Muscle of arm (tissue), 12 donors: ENCODE data around the gene MEI1. TPM values are rescaled to one million over a fixed set of nuclear protein-coding genes. Genes with fewer than 3 reads are reported as not detected.
A peak's percentile ranks its signal among the peaks of the same experiment; 100 is the strongest.

Experiments used
- DNase-seq: peaks from one replicate; pipeline ENCODE4 v3.0.0-alpha.2; 2013
- polyA plus RNA-seq, 12 donors: library from polyadenylated mRNA; unstranded; fragments of 120-200 nt; gene quantifications; one replicate each; pipeline ENCODE4 v1.2.1, GENCODE V29; 2013; ENCODE audit not compliant: insufficient read length in 12 of 12

The MEI1 gene
- polyA plus RNA-seq, 12 donors = 0.54 to 2.1 (median 0.98) TPM; not detected in 2

DNA sequence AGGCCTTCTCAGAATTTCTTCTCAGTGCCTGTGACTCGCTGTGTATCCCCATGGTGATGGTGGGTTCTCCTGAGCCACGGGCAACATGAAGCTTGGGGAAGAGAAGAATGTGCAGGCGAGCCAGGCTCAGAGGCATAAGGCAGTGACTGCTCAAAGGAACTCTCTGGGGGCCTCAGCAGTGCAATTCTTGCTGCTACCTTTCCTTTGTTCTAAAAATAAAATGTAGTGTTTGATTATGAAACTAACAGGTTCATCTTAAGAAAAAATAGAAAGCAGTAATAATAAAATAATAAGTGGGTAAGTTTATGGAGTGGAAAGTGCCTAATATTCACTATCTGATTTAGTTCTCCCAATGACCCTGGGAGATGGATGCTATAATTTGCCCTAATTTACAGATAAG is 46.7 kb downstream of the MEI1 start:
- DNase-seq = no peak

DNA sequence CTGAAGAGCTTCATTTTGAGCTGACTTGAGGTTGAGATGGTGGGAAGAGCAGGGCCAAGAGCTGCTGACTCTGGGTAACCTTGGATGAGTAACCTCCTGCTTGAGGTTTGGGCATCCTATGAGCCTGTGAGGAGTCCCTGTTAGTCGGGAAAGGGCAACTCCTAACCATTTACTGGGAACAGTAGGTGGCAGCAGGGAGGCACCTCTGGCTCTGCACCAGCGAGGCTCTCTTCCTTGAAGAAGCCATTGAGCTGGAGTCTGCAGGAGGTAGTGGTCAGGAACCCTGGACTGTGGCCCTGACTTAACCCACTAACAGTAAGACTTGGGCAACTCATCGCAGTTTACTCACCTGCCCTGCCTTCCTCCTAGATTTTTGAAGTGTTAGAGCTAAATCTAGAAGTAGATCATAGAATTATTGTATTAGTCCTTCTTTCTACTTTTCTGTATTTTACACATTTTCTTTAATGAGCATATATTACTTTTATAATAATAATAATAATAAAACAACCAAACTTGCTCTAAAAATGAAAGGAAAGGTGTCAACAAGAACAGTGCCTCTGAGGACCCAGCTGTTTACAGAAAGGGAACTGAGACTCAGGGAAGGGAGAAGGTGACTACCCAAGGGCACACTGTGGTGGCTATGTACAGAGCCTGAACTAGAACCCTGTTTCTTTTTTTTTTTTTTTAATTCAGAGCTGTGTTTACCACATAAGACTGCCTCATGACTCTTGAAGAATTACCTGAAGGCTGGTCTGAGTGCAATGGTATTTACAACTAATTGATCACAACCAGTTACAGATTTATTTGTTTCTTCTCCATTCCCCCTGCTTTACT is 47.5 kb downstream of the MEI1 start:
- peak; percentile 61 for DNase-seq

DNA sequence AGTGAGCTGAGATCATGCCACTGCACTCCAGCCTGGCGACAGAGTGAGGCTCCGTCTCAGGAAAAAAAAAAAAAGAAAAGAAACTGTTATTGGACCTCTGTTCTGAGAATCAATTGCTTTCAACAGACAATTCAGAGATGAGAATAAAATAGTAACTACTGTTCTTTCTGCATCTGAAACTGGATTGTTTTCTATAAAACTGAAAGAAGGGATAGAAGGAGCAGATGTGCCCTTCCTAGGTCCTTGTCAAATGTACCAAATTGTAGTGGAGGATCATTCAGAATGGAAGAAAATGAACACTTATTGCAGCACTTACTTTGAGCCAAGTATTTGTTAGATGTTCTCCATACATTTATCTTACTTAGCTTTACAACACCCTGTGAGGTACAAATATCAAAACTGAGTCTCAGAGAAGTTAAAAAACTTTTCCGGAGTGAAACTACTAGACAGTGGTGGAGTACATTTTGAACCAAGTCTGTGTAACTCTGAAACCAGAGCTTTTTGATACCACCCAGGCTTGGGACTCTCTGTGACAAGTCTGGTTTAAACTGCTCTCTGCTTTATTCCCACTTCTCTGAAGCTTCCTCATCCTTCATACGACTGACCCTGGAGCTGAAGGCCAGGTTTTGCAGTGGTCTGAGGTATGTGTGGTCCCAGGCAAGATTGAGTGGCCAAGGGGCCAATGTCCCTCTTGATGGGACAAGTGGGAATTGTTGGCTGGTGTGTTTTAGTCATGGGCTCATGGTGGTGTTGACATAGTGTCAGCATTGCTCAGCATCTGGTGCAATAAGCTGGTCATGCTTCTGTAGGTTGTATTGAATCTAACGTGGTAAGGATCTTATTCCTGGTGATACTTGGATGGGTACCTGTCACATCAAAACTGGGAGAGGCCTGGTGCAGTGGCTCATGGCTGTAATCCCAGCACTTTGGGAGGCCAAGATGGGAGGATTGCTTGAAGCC is 53.0 kb downstream of the MEI1 start:
- no peak for DNase-seq

DNA sequence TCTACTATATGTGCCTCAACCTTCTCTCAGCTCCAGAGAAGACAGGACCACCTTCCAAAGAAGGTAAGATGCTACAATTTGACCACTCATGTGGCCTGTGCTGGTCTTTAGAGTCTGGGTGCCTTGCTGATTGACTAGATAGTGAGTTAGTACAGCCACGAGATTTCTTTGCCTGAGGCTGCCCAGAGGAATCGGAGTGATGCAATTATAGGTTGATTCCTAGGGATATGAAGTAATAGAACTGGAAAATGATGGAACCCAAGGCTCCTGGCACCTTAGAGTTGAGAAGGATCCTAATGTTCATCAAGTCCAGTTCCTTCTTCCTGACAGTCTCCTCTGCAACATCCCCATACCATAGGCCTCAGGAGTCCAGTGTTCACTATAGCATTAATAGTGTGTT is 54.7 kb downstream of the MEI1 start:
- no peak for DNase-seq

DNA sequence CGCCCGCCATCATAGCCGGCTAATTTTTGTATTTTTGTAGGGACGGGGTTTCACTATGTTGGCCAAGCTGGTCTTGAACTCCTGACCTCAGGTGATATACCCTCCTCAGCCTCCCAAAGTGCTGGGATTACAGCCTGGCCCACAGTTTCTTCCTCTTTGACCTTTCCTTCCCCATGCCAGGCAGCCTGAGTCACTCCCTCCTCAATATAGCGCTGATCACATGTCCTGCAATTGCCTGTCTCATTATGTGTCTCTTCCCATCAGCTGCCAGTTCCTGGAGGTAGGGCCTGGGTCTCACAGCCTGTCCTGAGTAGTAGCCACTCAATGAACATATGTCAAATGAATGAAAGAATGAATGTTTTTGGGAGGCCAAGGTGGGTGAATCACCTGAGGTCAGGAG is 58.2 kb downstream of the MEI1 start:
- DNase-seq = no peak

DNA sequence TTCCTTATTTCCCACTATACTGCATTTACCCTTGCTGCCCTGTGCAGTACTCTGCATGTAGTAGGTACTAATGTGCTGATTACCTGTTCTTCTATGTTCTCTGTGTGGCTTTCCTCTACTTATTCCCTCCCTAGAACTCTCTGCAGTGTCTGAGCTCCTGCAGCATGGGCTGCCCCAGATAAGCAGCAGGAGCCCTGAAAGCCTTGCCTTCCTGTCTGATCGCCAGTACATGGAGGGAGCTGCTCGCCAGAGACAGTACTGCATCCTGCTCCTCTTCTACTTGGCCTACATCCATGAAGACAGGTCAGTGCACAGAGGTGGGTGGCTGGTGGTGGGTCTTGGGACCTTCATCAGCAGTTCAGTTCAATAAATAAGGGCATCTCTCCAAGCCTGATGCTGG is 58.9 kb downstream of the MEI1 start:
- no peak for DNase-seq

DNA sequence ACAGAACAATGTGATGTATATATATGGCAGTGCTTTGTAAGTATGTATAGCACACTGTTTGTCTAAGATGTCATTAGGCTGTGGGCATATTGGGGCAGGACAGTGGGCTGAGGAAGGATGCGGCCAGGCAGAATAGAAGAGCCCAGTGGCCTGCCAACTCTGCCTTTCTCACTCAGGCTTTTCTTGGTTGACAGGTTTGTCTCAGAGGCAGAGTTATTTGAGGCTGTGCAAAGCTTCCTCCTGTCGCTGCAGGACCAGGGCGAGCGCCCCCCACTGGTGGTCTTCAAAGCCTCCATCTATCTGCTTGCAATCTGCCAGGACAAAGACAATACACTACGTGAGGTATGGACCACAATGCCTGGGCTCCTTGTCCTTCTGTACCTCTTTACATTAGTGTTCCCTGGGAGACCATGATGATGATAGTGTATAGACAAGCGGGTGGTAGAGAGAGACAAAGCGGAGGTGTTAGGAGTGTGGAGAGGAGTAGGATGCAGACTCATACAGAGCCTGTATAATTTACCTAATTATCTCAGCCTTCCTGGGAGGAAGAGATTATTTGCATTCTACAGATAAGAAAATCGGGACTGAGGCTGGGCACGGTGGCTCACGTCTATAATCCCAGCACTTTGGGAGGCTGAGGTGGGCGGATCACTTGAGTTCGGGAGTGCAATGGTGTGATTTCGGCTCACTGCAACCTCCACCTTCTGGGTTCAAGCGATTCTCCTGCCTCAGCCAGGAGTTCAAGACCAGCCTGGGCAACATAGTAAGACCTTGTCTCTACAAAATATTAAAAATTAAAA is 63.9 kb downstream of the MEI1 start:
- no peak for DNase-seq

DNA sequence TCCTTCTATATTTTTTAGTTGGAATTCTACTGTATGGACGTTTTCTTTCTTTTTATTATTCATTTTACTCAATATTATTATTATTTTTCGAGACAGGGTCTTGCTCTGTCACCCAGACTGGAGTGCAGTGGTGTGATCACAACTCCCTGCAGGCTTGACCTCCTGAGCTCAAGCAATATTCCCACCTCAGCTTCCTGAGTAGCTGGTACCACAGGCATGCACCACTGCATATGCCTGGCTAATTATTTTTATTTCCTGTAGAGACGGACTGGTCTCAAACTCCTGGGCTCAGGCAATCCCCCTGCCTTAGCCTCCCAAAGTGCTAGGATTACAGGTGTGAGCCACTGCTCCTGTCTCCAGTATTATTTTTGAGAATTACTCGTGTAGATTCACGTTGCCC is 67.2 kb downstream of the MEI1 start:
- no peak for DNase-seq

DNA sequence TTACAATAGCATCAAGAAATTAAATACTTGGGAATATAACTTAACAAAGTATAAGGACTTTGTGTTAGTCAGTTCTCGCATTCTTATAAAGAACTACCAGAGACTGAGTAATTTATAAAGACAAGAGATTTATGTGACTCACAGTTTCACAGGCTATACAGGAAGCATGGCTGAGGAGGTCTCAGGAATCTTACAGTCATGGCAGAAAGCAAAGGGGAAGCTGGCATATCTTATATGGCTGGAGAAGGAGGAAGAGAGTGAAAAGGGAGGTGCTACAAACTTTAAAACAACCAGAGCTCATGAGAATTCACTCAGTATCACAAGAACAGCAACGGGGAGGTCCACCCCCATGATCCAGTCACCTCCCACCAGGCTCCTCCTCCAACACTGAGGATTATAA is 69.1 kb downstream of the MEI1 start:
- no peak for DNase-seq

DNA sequence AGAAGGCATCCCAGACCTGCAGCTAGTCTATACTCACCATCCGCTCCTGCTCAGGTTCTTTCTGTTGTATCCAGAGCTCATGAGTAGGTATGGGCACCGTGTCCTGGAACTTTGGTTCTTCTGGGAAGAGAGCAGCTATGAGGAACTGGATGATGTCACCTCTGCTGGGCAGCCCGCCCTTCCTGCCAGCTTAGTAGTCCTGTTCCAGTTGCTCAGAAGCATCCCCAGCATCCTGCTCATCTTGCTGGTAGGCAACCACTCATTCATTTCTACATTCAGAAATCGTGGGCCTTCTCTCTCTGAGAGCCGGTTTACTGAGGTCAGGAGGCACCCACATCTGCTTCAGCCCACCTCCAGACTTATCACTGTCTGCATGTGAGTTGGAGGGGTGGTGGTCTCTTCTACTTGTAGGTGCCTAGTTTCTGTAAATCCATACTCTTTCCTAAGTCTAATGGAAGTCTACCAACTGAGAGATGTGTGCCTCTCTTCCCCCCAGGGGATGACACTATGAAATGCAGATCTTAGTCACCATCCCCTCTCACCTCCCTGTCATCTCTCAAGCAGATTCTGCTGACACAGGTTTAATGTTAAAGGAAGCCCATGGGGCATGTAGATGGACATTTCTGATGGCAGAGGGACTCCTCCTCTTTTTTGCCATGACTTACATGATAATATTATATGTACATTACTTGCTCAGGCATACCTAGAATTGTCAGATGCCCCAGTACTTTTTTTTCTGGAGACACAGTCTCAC is 71.6 kb downstream of the MEI1 start:
- DNase-seq = no peak

DNA sequence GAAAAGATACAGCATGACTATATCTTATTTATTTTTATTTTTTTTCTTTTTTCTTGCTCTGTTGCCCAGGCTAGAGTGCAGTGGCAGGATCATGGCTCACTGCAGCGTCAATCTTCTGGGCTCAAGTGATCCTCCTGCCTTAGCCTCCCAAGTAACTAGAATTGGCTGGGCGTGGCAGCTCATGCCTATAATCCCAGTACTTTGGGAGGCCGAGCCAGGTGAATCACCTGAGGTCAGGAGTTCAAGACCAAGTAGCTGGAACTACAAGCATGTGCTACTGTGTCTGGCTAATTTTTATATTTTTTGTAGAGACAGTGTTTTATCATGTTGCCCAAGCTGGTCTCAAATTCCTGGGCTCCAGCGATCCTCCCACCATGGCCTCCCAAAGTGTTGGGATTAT is 72.9 kb downstream of the MEI1 start:
- DNase-seq = no peak

DNA sequence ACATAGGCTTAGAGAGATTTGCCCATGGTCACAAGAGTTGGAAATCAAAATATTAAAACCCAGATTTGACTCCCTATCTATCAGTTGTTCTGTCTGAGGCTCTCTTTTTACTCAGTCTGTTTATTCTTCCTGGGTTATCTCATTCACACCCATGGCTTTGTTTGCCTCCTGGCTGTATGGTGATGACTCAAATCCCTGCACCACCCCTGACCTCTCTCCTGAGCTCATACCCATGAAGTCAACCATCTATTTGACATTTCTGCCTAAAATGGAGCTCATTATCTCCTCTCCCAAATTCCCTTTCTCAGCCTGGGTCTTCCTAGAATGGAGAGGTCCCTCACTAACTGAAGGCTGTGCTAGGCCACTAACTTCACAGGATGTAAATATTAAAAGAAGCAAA is 73.3 kb downstream of the MEI1 start:
- no peak for DNase-seq

DNA sequence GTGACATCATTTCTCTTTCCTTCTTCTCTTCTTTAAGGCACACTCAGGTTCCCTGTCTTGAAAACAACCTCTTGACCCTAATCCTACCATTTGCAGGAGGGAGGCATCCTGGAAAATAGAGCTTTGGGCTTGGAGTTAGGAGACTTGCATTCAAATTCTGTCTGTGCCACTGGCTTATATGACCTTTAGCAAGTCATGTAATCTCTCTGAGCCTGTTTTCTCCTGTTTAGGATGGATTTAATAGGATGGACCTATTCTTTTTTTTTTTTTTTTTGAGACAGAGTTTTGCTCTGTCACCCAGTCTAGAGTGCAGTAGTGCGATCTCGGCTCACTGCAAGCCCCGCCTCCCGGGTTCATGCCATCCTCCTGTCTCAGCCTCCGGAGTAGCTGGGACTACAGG is 76.0 kb downstream of the MEI1 start:
- DNase-seq = no peak

DNA sequence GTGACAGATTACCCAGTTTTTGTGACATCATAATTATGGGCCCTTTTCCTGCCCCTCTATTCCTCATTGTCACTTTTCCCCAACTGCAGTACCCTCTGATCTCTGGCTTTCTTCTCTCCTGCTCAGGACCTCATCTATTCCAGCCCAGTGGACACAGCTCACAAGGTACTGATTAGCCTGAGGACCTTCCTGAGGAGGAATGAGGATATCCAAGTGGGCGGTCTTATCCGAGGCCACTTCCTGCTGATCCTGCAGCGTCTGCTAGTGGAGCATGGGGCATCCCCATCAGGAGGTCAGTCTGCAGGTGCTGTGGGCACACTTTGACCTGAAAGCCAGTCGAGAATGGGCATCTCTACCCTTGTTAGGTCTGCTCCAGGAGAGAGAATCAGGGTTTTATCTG is 76.7 kb downstream of the MEI1 start:
- DNase-seq = no peak

DNA sequence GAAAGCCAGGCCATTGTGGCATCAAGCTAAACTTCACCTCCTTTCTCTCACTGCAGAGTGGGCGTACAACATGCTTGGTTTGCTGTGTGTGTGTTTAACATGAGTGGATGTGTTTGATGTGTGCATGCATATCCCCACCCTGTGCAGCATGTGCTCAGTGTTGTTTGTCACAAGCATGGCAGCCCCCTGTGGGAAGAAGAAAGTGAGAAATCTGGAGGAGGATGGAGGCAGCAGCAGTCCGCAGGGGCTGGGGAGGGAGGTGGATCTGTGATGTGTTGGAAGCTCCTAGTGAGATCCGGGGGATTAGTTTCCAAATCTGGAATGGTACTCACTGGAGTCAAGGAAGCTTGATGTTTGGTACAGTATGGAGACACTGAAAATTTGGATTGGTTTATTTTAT is 77.1 kb downstream of the MEI1 start:
- no peak for DNase-seq

DNA sequence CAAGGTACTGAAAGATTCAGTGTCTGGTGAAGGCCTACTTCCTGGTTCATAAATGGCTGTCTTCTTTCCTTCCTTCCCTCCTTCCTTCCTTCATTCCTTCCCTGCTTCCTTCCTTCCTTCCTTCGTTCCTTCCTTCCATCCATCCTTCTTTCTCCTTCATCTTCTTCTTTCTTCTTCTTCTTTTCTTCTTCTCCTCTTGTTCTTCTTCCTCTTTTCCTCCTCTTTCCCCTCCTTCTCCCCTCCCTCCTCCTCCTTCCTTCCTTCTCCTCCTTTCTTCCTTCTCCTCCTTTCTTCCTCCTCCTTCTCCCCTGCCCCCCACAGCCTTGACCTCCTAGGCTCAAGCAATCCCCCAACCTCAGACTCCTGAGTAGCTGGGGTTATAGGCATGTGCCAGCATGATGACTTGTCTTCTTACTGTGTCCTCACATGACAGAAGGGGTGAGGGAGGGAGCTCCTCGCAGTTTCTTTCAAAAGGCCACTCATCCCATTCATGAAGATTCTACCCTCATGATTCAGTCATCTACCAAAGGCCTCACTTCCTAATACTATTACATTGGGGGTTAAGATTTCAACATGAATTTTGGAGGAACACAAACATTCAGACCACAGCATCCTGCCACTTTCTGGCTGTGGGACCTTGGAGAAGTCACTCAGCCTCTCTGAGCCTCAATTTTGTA is 78.6 kb downstream of the MEI1 start:
- no peak for DNase-seq

DNA sequence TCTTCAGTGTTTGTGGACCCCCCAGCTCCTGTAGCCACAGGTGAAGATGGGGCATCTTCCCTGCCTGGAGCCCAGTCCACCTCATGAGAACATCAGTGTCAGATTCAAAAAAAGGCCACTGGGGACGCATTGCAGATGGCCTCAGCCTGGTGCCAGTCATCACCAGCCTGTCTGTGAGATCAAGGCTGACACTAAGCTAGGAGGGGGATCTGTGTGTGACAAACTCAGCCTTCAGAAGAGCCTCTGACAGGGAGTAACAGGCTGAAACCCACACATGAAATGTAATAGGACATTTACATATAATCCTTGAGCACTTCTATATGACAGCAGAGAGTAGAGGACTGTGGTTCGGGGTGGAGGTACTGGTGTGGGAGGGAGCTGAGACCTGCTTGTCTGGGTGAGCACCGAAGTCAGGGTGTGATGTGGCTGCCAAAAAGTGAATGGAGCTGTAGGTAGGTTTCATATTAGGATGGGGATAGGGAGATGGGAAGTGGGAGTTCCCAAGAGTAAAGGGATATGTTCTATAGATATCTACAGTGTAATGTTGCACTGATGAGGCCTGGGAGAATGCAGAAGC is 80.7 kb downstream of the MEI1 start:
- no peak for DNase-seq

DNA sequence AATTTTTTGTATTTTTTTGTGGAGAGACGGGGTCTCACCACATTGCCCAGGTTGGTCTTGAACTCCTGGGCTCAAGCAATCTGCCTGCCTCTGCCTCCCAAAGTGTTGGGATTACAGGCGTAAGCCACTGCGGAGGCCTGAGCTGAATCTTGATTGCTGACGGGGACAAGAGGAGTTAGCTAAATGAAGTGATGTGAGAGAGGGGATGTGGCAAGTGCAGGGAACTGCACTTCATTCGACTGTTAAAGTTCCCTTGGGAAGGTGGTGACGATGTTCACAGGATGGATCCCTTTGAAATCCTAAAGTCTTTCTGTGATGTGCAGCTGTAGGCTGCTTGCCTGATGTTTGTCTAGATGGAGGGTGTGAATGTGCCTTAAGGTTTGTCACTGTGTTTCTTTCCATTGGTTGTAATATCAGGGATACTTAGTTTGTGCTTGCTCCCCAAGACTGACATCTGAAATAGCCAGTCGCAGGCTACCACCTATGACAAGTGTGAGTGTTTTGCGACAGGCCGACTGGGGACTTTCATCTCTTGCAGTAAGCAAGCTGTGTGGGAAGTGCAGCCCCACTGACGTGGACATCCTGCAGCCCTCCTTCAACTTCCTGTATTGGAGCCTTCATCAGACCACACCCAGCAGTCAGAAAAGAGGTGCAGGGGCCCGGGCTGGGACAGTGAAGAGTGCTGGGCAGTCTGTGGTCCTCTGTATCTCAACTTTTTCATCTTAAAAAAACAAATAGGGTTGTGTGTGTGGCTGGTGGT is 81.6 kb downstream of the MEI1 start:
- DNase-seq = no peak

DNA sequence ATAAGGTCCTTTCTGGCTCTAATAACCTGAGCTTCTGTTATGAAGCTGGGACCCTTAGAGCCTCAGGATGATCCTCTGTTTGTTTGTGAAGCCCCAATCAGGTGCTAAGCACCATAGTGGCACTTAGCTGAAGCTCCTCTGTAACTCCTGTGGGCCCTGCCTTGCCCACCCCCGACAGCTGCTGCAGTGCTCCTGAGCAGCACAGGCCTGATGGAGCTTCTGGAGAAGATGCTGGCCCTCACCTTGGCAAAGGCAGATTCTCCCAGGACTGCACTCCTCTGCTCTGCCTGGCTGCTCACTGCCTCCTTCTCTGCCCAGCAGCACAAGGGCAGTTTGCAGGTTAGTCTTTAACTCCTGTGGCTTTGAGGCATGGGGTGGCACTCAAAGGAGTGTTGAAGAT is 82.2 kb downstream of the MEI1 start:
- DNase-seq = no peak

DNA sequence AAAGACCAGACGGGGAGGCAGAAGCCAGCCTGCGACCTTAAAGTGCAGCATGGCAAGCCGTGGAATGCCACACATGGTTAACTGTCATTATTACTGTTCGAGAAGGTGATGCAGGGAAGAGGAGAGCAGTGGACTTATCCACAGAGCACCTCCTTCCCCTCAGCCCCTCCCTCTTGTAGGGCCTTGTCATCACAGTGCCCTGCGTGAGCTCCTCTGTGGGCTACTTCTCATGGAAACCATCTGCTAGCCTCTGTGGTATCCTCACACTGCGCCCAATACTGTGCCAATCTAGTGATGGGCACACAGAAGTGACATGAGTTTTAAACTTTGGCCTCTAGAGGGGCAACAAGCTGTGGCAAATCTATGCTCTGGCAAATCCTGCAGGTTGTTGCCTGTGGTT is 83.0 kb downstream of the MEI1 start:
- no peak for DNase-seq
